Gastroesophageal sphincter (tissue), 4 donors: ENCODE data around the gene STYXL2. TPM values are rescaled to one million over a fixed set of nuclear protein-coding genes. Genes with fewer than 3 reads are reported as not detected.

ENCODE experiments used
- ATAC-seq: fragments of 150-250 bp; one replicate; pipeline ENCODE4 v1.9.1; 2016; ENCODE audit warnings: mild to moderate bottlenecking, moderate library complexity
- H3K27ac ChIP-seq, 4 donors: fragments of 200-600 bp; sonication (generic) in 3 of 4; 1 replicate in 3 of 4; 2 replicates in 1 of 4; pipeline ENCODE4 v1.5.1; 2016 to 2019
- H3K27me3 ChIP-seq: fragments of 200-600 bp; sonication (generic); one replicate; pipeline ENCODE4 v1.5.1; 2019
- H3K36me3 ChIP-seq, 2 donors: fragments of 200-600 bp; sonication (generic); one replicate each; pipeline ENCODE4 v1.5.1; 2019; ENCODE audit warnings: control low read depth in 1 of 2
- H3K4me1 ChIP-seq, 3 donors: fragments of 200-600 bp; sonication (generic); 1 replicate in 2 of 3; 2 replicates in 1 of 3; pipeline ENCODE4 v1.5.1; 2016 to 2019; ENCODE audit warnings: control low read depth in 2 of 3
- H3K4me3 ChIP-seq, 2 donors: fragments of 200-600 bp; sonication (generic); one replicate each; pipeline ENCODE4 v1.5.1; 2019; ENCODE audit warnings: mild to moderate bottlenecking in 1 of 2, moderate library complexity in 1 of 2
- H3K9me3 ChIP-seq, 3 donors: fragments of 200-600 bp; sonication (generic); one replicate each; pipeline ENCODE4 v1.5.1; 2017 to 2019; ENCODE audit warnings: control low read depth in 2 of 3
- EP300 ChIP-seq: sonication (generic); formaldehyde crosslinking; IDR thresholded peaks from one replicate; pipeline ENCODE4 v1.6.1; 2017; ENCODE audit warnings: antibody characterized with exemption, mild to moderate bottlenecking
- POLR2A ChIP-seq, 2 donors: fragments of 450-650 bp; IDR thresholded peaks; one replicate each; pipeline ENCODE4 v1.6.1; 2017; ENCODE audit warnings: antibody characterized with exemption in 2 of 2, mild to moderate bottlenecking in 2 of 2, moderate library complexity in 1 of 2
- POLR2AphosphoS5 ChIP-seq: sonication (generic); formaldehyde crosslinking; IDR thresholded peaks from one replicate; pipeline ENCODE4 v1.6.1; 2017; ENCODE audit warnings: antibody characterized with exemption
- WGBS, 2 donors: methylation state at CpG; one replicate each; pipeline ENCODE4 v1.1.5; 2018; ENCODE audit warnings: low coverage in 1 of 2; 5-methylcytosine and 5-hydroxymethylcytosine counted together
- total RNA-seq, 4 donors: library from RNA; depleted of rRNA; stranded (reverse); fragments of >200 nt; gene quantifications; one replicate each; pipeline ENCODE4 v1.1.0, GENCODE V29; 2016
- TF ChIP-seq, protein P1 (sequence below), 4 experiments: fragments of 200-600 bp in 2 of 4; fragments of 450-650 bp in 2 of 4; sonication (generic) in 1 of 4; IDR thresholded peaks; one replicate each; pipeline ENCODE4 v1.5.1; 2017 to 2019; ENCODE audit warnings: antibody characterized with exemption in 4 of 4, mild to moderate bottlenecking in 2 of 4, moderate library complexity in 2 of 4

STYXL2 gene
- total RNA-seq, 4 donors from 2014 or later = 0.08 to 0.17 (median 0.16) TPM; not detected in 1

DNA sequence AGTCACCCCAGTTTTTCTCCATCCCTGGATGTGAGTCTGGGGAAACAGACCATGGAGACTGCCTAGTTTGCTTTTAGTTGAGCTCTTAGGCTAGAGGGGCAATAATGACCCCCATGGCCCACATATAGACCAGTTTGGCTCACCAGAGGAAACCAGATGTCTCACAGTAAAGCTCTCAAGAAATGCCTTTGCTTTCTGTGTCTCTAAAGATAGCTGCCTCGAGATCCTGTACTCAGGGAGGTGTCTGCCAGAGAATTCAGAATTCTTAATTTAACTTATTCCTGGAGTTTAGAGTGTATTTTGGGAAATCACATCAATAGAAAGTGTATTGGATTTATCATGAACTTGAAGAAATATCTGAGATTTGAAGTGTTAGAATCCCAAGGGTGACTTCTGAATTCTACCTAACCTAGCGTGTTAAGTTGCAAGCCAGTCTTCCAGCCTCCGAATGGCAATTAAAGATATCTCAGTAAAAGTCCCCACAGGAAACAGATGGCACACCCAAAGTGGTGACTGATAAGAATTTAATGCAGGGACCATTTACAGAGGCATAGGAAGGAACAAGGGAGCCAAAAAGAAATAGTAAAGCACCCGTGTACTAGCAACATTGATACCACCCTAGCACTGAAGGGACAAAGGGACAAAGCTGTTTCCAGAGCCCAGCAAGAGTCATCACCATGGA, 37.1 kb downstream of the STYXL2 start:
- no peaks in the 10 kb centered on the region for H3K4me1 ChIP-seq
- no peak overlapping the region for H3K27ac ChIP-seq
- TF ChIP-seq, protein P1, sequence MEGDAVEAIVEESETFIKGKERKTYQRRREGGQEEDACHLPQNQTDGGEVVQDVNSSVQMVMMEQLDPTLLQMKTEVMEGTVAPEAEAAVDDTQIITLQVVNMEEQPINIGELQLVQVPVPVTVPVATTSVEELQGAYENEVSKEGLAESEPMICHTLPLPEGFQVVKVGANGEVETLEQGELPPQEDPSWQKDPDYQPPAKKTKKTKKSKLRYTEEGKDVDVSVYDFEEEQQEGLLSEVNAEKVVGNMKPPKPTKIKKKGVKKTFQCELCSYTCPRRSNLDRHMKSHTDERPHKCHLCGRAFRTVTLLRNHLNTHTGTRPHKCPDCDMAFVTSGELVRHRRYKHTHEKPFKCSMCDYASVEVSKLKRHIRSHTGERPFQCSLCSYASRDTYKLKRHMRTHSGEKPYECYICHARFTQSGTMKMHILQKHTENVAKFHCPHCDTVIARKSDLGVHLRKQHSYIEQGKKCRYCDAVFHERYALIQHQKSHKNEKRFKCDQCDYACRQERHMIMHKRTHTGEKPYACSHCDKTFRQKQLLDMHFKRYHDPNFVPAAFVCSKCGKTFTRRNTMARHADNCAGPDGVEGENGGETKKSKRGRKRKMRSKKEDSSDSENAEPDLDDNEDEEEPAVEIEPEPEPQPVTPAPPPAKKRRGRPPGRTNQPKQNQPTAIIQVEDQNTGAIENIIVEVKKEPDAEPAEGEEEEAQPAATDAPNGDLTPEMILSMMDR (IDR thresholded peaks at IDR 0.05) = no peak
- TF ChIP-seq EP300 = no peak
- TF ChIP-seq POLR2A (IDR thresholded peaks at IDR 0.05) = no peak
- no peak for TF ChIP-seq POLR2AphosphoS5
- no peaks in the 10 kb centered on the region for H3K9me3 ChIP-seq
- no peak overlapping the region for H3K4me3 ChIP-seq
- no peaks in the 10 kb centered on the region for H3K36me3 ChIP-seq
- peaks cover 37% of the 10 kb centered on the region for H3K27me3 ChIP-seq
- no peak for ATAC-seq
- WGBS, 2 donors = 75 to 80% methylated on average over 1 to 4 of the region's 4 CpGs

DNA sequence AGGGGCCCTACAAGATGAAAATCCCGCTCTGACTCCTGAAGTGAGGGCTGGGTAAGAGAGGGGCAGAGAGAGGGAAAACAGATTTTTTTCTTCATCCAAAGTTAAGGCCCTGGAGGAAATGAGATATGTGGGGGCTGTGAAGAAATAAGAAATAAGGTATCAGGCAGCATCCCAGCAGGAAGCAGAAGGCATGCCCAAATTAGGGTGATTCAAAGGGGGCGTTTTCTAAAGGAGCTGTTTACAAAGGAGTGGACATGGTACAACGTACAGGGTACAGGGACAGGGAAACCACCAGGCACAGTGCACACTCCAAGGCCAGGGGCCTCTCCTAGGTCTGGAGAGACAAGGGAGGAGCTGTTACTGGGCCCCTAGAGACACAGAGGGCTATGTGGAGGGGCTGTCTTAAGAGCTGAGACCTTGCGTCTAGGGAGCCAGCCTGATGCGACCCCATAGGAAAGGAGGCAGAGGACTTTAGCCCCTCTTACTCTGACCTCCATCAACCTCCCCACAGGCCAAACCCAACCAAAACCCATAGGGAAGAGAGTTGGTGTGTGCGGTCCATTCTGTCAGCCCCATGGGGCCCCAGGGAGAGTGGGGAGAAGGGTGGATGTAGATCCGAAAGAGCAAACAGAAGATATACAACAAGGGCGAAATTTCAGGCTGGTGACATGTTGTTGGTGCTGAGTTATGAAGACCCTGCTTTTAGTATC, 38.6 kb downstream of the STYXL2 start:
- Histone ChIP-seq H3K27ac (no peak overlapping the region), H3K4me3 (no peak overlapping the region), H3K4me1 (no peaks in the 10 kb centered on the region), H3K9me3 (no peaks in the 10 kb centered on the region), H3K36me3 (no peaks in the 10 kb centered on the region), H3K27me3 (peaks cover 22% of the 10 kb centered on the region)
- no peak for ATAC-seq
- no peak for TF ChIP-seq POLR2AphosphoS5
- TF ChIP-seq POLR2A (IDR thresholded peaks at IDR 0.05) = no peak
- no peak for TF ChIP-seq EP300
- TF ChIP-seq, protein P1 (IDR thresholded peaks at IDR 0.05) = no peak
- WGBS, 2 donors = 70 to 73% methylated on average over 3 to 6 of the region's 8 CpGs

DNA sequence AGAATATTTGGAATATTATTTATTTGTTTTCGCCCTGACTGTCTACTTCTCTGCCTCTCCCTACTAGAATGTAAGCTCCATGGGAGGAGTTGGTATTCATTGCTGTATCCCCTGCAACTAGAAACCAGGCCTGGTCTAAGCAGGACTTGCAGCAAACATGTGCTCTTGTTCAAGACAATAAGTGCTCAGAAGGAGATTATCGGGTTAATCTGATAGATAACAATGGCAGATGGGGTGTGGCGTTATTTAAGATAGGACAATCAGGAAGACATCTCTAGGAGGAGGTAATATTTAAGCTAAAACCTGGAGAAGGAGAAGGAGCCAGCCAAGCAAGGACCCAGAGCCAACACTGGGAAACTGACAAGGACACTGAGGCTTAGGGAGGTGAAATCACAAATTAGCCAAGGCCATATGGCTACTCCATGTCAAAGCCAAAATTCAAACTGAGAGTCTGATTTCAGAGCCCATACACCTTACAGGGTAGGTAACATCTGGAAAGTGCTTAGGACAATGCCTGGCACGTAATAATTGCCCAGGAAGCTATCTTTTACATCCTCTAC, 41.5 kb downstream of the STYXL2 start:
- Histone ChIP-seq H3K36me3 (no peaks in the 10 kb centered on the region), H3K4me3 (no peak overlapping the region), H3K9me3 (no peaks in the 10 kb centered on the region), H3K27ac (no peak overlapping the region), H3K27me3 (peaks cover 10% of the 10 kb centered on the region), H3K4me1 (no peaks in the 10 kb centered on the region)
- WGBS, 2 donors = 78 to 79% methylated on average over 3 to 4 of the region's 4 CpGs
- TF ChIP-seq EP300 (no peak), POLR2AphosphoS5 (no peak), POLR2A (IDR thresholded peaks at IDR 0.05) (no peak)
- TF ChIP-seq, protein P1 (IDR thresholded peaks at IDR 0.05) = no peak
- ATAC-seq = no peak

DNA sequence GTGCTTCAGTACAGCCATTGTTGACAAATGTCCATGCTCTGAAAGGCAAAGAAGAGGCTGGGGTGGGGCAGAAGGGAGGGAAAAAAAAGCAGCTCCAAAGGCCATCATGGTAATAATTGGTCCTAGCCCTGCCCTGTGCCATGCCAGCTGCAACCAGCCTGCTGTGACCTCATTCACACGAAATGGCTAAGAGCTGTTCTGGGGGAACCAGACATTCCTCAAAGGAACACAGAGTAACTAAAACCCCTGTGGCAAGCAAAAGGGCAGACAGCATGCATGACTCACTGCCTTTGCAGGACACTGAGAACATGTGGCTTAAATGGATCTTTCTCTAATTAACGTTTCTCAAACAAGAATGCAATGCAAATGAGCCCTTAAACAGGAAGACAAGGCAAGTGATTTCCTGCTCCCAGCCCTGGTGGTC, 42.3 kb downstream of the STYXL2 start:
- no peaks in the 10 kb centered on the region for H3K9me3 ChIP-seq
- no peaks in the 10 kb centered on the region for H3K4me1 ChIP-seq
- TF ChIP-seq POLR2A (IDR thresholded peaks at IDR 0.05) = no peak
- TF ChIP-seq, protein P1 (IDR thresholded peaks at IDR 0.05) = no peak
- no peak overlapping the region for H3K27ac ChIP-seq
- H3K4me3 ChIP-seq = no peak overlapping the region
- H3K36me3 ChIP-seq = no peaks in the 10 kb centered on the region
- peaks cover 1% of the 10 kb centered on the region for H3K27me3 ChIP-seq
- no peak for ATAC-seq
- whole genome bisulfite sequencing, 2 donors = 30 to 46% methylated on average over 1 to 2 of the region's 2 CpGs
